NCI-H82 treated with DMSO at 0.1 percent for 48 hours (cell line): ENCODE data around the gene AMOTL2.

Source experiments
- DNase-seq: peaks from one replicate; lab custom pipeline; 2025; ENCODE audit not compliant: unreplicated experiment; lab: John Stamatoyannopoulos, UW

Gene AMOTL2

GRCh38 chr3:134366928-134367811, 7.1 kb downstream of the AMOTL2 start:
- no peak for DNase-seq

GRCh38 chr3:134366221-134366927, 7.9 kb downstream of the AMOTL2 start:
- no peak for DNase-seq

GRCh38 chr3:134365766-134366065, 8.5 kb downstream of the AMOTL2 start:
- DNase-seq, result no peak

GRCh38 chr3:134364936-134365765, 9.1 kb downstream of the AMOTL2 start:
- no peak for DNase-seq

GRCh38 chr3:134364061-134364935, 9.9 kb downstream of the AMOTL2 start:
- peak; percentile 65 for DNase-seq

- no peak for DNase-seq
Observed at GRCh38 chr3:134363381-134363755, 10.9 kb downstream of the AMOTL2 start.

GRCh38 chr3:134362670-134363380, 11.4 kb downstream of the AMOTL2 start:
- no peak for DNase-seq

- no peak for DNase-seq
Observed at GRCh38 chr3:134362221-134362620, 12.0 kb downstream of the AMOTL2 start.

GRCh38 chr3:134361162-134361835, 12.9 kb downstream of the AMOTL2 start:
- DNase-seq, result no peak

GRCh38 chr3:134360046-134360445, 14.2 kb downstream of the AMOTL2 start:
- DNase-seq, result no peak

GRCh38 chr3:134359121-134360010, 14.9 kb downstream of the AMOTL2 start:
- DNase-seq, result no peak

- no peak for DNase-seq
Observed at GRCh38 chr3:134357914-134358811, 16.1 kb downstream of the AMOTL2 start.

GRCh38 chr3:134357261-134357913, 16.9 kb downstream of the AMOTL2 start:
- DNase-seq, result no peak

- DNase-seq, result no peak
Observed at GRCh38 chr3:134356411-134357040, 17.7 kb downstream of the AMOTL2 start.

- DNase-seq, result peak; percentile 13
Observed at GRCh38 chr3:134355416-134355815, 18.8 kb downstream of the AMOTL2 start.

- no peak for DNase-seq
Observed at GRCh38 chr3:134354612-134355251, 19.5 kb downstream of the AMOTL2 start.
